OCI-LY7 (cell line): ENCODE results near the gene SKAP2.

ENCODE experiments used
- EZH2phosphoT487 ChIP-seq: fragments of 200-600 bp; sonication (generic); IDR thresholded peaks from 2 replicates; pipeline ENCODE4 v1.6.1; 2018; ENCODE audit warnings: low read depth, borderline replicate concordance, mild to moderate bottlenecking, mixed run types, antibody characterized with exemption, low read length, moderate library complexity, mixed read lengths
- TF ChIP-seq, protein P1 (sequence below): fragments of 200-600 bp; sonication (generic); conservative IDR thresholded peaks from 2 replicates; pipeline ENCODE4 v1.5.1; 2014; ENCODE audit warnings: mild to moderate bottlenecking, antibody characterized with exemption, low read length, moderate library complexity, mixed read lengths

DNA sequence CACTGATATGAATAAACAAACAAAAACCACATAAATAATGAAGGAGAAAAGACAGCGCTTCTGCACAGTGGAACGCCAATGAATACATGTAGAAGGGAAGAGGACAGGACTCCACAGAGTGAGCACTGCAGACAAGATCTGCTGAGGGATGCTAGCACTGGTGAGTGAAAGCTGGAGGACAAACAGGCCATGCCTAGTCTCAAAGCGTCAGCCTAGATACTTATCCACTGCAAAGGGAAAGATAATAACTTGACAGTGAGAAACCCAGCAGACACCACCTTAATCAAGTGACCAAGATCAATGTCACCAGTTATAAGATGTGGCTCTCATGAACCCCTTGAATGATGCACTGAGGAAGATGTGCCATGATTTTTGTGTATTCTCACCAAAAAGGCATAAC is 227.6 kb downstream of the SKAP2 start:
- TF ChIP-seq, protein P1, sequence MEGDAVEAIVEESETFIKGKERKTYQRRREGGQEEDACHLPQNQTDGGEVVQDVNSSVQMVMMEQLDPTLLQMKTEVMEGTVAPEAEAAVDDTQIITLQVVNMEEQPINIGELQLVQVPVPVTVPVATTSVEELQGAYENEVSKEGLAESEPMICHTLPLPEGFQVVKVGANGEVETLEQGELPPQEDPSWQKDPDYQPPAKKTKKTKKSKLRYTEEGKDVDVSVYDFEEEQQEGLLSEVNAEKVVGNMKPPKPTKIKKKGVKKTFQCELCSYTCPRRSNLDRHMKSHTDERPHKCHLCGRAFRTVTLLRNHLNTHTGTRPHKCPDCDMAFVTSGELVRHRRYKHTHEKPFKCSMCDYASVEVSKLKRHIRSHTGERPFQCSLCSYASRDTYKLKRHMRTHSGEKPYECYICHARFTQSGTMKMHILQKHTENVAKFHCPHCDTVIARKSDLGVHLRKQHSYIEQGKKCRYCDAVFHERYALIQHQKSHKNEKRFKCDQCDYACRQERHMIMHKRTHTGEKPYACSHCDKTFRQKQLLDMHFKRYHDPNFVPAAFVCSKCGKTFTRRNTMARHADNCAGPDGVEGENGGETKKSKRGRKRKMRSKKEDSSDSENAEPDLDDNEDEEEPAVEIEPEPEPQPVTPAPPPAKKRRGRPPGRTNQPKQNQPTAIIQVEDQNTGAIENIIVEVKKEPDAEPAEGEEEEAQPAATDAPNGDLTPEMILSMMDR = no peak
- no peak for TF ChIP-seq EZH2phosphoT487
